Suppressor macrophage (primary cell): ENCODE results near the gene PABPC1L.

Experiments used
- DNase-seq, 4 experiments: peaks; one replicate each; pipeline ENCODE4 v3.0.0-alpha.2; 2020 to 2022

The PABPC1L gene

DNA sequence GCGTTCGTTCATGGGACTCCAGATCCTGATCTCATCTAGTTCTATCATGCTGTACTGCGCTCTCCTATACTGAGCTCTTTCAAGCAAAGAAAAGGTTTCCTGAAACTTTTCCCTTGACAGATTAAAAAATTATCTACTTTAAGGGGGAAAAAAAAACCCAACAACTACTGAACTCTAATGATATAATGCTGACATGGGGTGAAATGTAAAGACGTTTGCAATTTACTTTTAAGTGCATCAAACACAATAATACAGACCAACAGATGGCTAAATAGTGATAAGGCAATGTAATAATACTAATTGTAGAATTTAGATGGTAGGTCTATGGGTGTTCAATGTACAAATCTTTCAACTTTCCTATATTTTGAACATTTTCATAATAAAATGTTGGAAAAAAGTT lies 34.0 kb downstream of the PABPC1L start:
- no peak for DNase-seq

DNA sequence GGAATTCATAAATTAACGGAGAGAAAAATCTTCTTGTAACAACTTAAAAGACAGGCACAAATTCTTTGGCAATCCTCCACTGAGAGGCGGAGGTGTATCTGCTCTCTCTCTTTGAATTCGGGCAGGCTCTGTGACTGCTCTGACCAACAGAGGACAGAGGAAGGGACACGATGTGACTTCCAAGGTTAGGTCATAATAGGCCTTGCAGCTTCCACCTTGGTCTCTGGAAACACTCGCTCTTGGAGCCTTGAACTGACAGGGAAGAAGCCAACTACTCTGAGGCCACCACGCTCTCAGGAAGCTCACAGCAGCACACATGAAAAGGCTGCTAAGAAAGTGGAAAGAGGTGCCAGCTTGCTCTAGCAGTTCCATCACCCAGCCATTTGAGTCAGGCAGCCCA lies 35.4 kb downstream of the PABPC1L start:
- no peak for DNase-seq

- DNase-seq: no peak
Measured at GRCh38 chr20:44946271-44946852, 36.5 kb downstream of the PABPC1L start.

GRCh38 chr20:44948107-44948506 lies 38.2 kb downstream of the PABPC1L start:
- DNase-seq: no peak

GRCh38 chr20:44948513-44948912 lies 38.7 kb downstream of the PABPC1L start:
- no peak for DNase-seq

- no peak for DNase-seq
Measured at GRCh38 chr20:44950368-44950767, 40.5 kb downstream of the PABPC1L start.

- DNase-seq: no peak
Measured at GRCh38 chr20:44952731-44953130, 42.9 kb downstream of the PABPC1L start.

GRCh38 chr20:44954211-44954610 lies 44.4 kb downstream of the PABPC1L start:
- no peak for DNase-seq

DNA sequence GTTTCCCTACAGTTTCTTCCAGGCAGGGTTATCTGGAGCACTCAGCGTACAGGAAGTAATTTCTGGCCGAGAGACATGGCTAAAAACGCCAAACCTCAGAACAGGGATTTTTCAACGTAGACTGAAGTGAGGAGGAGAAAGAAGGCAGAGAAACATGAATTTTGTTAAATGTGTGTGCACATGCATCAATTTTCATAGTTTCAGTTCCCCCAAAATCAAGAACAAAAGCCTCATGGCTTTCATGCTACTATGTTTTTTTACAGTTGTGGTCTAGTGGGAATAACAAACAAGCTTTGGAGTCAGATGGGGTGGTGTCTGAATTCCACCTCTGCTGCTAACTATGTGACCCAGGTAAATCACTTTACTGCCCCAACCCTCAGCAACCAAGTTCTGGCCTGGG lies 45.4 kb downstream of the PABPC1L start:
- no peak for DNase-seq

GRCh38 chr20:44956410-44956809 lies 46.5 kb downstream of the PABPC1L start:
- DNase-seq: no peak

GRCh38 chr20:44958276-44958675 lies 48.4 kb downstream of the PABPC1L start:
- DNase-seq: no peak

- DNase-seq: peak in 3 of 4 experiments; percentile 19 to 47 (median 33)
Measured at GRCh38 chr20:44959082-44959637, 49.3 kb downstream of the PABPC1L start.

- peak; percentile 66 to 78 (median 70) for DNase-seq
Measured at GRCh38 chr20:44959638-44960102, 49.8 kb downstream of the PABPC1L start.

DNA sequence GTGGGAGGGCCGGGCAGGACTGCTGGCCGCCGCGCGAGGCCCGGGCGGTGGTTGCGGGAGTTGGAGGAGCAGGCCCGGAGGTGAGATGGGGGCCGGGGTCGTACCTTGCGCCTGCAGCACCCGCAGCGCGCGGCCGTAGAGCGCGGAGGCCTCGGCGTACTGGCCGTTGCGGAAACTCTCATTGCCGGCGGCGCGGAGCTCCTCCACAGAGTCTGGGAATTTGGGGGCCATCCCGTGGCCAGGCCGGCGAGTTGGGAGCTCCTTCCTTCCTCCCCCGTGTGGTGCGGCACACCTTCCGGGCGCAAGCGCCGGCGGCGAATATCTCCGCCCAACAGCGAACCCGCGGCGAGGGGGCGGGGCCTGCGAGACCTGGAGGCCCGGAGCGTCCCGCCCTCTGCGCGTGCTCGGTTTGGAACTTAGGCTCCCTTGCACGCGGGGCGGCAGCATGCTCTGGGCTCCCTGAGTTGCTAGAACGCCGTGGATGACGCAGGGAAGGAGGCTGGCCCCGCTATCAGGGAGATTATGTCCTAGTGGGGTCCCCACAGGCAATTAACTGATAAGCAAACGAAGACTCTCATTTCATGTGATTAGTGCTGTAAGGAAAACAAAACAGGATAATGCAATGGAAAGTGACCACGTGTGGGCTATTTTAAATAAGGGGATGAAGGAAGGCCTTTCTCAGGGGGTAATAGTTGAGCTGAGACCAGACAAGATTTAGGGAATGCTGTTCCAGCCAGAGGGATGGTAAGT lies 50.4 kb downstream of the PABPC1L start, which contains the start of gene TOMM34:
Gene TOMM34 (minus strand): TSS at position 295 of the 750 bp plus-strand sequence. CDS start 64 bp downstream, at position 231.
- peak; percentile 93 to 98 (median 96) for DNase-seq

GRCh38 chr20:44961011-44961869 lies 51.4 kb downstream of the PABPC1L start:
- no peak for DNase-seq

- no peak for DNase-seq
Measured at GRCh38 chr20:44961870-44962267, 52.0 kb downstream of the PABPC1L start.

- no peak for DNase-seq
Measured at GRCh38 chr20:44962483-44962882, 52.6 kb downstream of the PABPC1L start.

DNA sequence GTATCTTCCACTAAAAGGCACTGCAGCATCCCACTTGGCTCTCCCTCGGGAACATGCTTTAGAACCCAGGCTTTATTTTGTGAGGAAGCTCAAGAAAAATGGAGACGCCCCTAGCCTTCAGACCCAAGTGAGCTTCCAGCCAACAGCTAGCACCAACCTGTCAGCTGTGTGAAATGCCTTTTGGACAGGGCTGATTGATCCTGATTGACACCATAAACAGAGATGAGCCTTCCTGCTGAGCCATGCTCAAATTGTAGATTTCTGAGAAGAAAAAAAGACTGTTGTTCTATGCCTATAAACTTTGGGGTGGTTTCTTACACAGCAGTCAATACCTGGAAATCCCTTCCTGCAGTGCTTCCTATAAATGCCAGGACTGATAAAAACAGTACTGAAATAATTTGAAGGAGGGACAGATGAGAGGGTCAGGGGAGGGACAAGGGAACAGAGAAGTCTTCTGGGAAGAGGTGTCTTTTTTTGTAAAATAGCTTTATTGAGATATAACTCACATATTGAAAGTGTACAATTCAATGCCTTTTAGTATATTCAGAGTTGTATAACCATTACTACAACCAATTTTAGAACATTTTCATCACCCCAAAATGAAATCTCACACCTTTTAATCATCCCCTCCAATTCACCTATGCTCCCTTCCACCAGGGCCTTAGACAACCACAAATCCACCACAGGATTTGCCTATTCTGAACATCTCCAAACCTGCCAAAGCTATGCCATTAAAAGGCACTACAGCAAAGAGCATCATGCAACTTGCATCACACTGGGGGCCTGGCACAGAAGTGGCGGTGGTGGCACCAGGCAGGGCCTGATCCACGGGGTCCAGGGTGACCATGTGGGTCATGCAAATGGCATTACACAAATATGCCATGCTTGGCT lies 53.7 kb downstream of the PABPC1L start:
- no peak for DNase-seq

DNA sequence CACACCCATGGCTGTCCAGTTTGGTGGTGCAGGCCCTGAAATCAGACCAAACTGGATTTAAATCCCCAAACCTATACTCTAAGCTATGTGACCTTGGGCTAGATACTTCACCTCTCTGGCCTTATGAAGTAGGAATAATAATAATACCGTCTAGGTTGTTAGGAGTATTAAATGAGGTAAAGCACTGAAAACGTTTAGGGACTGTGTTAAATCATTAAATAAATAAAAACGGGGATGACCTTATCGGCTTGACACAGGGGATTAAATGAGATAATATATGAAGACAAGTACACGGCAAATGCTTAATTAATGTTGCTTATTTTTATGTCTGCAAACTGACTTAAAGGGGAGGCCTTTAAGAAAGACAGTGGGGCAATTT lies 55.8 kb downstream of the PABPC1L start:
- DNase-seq: no peak

- DNase-seq: peak; percentile 98 to 99 (median 98)
Measured at GRCh38 chr20:44966030-44966961, 56.4 kb downstream of the PABPC1L start, which contains the start of gene STK4. Gene STK4 (plus strand): TSS chr20:44966512. CDS start chr20:44966569, 57 bp downstream.
